Measurements from ENCODE around the gene WNT2B.

DNA sequence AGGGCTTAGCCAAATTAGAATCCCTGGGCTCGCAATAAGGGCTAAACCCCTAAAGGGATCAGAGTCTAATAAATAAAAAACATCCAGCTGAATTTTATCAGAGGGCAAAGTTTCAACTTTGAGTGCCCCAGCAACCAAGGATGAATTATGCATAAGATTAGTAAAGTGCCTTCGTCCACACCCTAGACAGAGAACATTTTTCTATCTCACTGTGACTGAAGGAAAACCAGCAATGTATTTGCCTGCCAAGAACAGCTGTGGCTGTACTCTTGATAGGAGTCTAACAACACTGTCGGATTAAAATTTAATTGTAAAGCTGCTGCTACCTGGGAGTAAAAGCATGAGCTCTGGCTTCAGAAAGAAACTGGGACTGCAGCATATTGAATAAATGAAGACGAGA is 23.3 kb downstream of the WNT2B start:
- TF ChIP-seq, protein P1, sequence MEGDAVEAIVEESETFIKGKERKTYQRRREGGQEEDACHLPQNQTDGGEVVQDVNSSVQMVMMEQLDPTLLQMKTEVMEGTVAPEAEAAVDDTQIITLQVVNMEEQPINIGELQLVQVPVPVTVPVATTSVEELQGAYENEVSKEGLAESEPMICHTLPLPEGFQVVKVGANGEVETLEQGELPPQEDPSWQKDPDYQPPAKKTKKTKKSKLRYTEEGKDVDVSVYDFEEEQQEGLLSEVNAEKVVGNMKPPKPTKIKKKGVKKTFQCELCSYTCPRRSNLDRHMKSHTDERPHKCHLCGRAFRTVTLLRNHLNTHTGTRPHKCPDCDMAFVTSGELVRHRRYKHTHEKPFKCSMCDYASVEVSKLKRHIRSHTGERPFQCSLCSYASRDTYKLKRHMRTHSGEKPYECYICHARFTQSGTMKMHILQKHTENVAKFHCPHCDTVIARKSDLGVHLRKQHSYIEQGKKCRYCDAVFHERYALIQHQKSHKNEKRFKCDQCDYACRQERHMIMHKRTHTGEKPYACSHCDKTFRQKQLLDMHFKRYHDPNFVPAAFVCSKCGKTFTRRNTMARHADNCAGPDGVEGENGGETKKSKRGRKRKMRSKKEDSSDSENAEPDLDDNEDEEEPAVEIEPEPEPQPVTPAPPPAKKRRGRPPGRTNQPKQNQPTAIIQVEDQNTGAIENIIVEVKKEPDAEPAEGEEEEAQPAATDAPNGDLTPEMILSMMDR (IDR thresholded peaks at IDR 0.05) = no peak
- TF ChIP-seq POLR2A (IDR thresholded peaks at IDR 0.05) = no peak

Data from heart left ventricle (tissue), 13 donors.